ENCODE measurements around the gene CDKL1. TPM values are rescaled to one million over a fixed set of nuclear protein-coding genes. Genes with fewer than 3 reads are reported as not detected.

CDKL1 gene
- polyA plus RNA-seq, 2 of the 4 experiments (the other 2 are of a cell fraction) = 10.2 to 11.0 TPM

DNA sequence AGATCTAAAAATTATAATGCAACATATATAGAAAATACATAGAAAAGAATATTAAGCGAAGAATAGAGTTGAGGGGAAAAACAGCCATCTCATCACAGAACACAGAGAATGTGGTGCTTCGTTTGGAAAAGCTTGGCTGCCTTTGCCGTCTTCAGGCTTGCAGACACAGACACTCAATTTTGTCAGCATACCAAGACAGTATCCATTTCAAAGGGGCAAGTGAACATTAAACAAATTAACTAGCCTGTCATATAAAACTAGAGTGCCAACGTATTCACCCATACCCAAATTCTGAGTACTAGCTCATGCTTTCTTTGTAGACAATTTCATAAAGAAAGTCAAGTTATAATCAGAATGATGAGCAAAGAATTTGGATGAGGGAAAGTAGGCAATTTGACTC is 44.1 kb downstream of the CDKL1 start:
- POLR2A ChIA-PET = no interaction called here
- H3K27ac ChIP-seq = no peak overlapping the region
- ATAC-seq = no peak
- peaks cover 5% of the 10 kb centered on the region for H3K4me1 ChIP-seq
- no peak overlapping the region for H3K4me3 ChIP-seq
- DNase-seq (ENCODE audit: low read depth in 1 of 2, low spot score in 1 of 2) = no peak
- TF ChIP-seq BHLHE40 (IDR thresholded peaks at IDR 0.05; ENCODE audit: low read depth, low read length) (no peak), FOSL2 (IDR thresholded peaks at IDR 0.05) (no peak), FOSL2 (CRISPR knock-in tag; IDR thresholded peaks at IDR 0.05) (no peak), ZFP36 (IDR thresholded peaks at IDR 0.05; ENCODE audit: borderline replicate concordance, partially characterized antibody) (no peak)
- H3K9me3 ChIP-seq = no peaks in the 10 kb centered on the region
- no peak overlapping the region for H3K4me2 ChIP-seq
- CTCF ChIA-PET = interaction anchor here (1.2 kb wide), 1 partner anchor 425 kb away, joined by 3 read pairs; no protein-coding TSS in a partner anchor
- WGBS (ENCODE audit: missing lambda C conversion rate) = 76% methylated on average over 4 of the region's 4 CpGs
- FAIRE-seq = no peak

DNA sequence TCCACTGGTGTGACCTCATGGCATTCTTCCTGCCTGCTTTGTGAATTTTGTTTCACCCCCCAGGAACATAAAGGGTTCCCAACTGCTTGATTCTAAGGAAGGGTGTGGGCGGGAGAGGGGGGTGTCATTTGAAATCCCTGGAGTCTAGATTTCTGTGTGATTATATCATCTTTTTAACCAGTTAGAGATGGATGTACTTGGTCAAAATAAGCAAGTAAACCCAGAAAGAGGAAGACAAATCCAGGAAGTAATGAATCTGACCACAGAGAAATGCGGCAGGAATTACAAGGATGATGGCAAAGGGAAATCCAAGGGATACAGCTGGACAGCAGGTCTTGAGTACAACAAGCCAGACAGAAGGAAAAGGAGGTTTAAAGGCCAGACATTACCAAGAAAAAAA is 45.7 kb downstream of the CDKL1 start:
- TF ChIP-seq CHD4 (IDR thresholded peaks at IDR 0.05; ENCODE audit: borderline replicate concordance) = no peak
- TF ChIP-seq SREBF2 (IDR thresholded peaks at IDR 0.05) = no peak
- no peak for TF ChIP-seq JUN (IDR thresholded peaks at IDR 0.05)
- no peak for TF ChIP-seq FOSB (CRISPR knock-in tag; IDR thresholded peaks at IDR 0.05)
- TF ChIP-seq, protein P1, sequence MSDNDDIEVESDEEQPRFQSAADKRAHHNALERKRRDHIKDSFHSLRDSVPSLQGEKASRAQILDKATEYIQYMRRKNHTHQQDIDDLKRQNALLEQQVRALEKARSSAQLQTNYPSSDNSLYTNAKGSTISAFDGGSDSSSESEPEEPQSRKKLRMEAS (IDR thresholded peaks at IDR 0.05) = no peak
- no peak for TF ChIP-seq TP53 (CRISPR knock-in tag; IDR thresholded peaks at IDR 0.05)
- TF ChIP-seq EHF (CRISPR knock-in tag; IDR thresholded peaks at IDR 0.05) = no peak
- TF ChIP-seq HOXA7 (CRISPR knock-in tag; IDR thresholded peaks at IDR 0.05) = no peak
- TF ChIP-seq NR3C1 (IDR thresholded peaks at IDR 0.05) = no peak
- H3K4me2 ChIP-seq = no peak overlapping the region
- ChIA-PET POLR2A (no interaction called here), CTCF (interaction anchor here (0.7 kb wide), 1 partner anchor 249 kb away, joined by 3 read pairs; no protein-coding TSS in a partner anchor)
- WGBS (ENCODE audit: missing lambda C conversion rate) = 88% methylated on average over 2 of the region's 2 CpGs
- DNase-seq (ENCODE audit: low read depth in 1 of 2, low spot score in 1 of 2) = no peak
- no peak for ATAC-seq
- H3K9me3 ChIP-seq = no peaks in the 10 kb centered on the region
- FAIRE-seq = no peak
- no peak overlapping the region for H3K27ac ChIP-seq
- no peak overlapping the region for H3K4me3 ChIP-seq
- peaks cover 12% of the 10 kb centered on the region for H3K4me1 ChIP-seq

DNA sequence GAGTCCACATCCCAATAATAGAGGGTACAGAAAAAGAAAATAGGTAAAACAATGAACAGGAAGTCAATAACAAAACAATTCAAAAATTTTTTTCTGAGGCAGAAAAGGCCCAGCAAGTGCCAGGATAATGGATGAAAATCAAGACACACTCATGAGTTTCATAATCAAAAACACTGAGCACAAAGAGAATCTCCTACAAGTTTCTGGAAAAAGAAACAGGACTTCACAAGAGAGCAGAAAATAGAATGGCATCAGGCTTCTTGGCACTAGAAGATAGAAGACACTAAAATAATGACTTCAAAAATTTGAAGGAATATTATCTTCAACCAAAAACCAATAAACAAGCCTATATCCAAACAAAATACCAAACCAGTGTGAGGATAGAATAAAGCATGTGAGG is 47.7 kb downstream of the CDKL1 start:
- no peak overlapping the region for H3K4me2 ChIP-seq
- no peaks in the 10 kb centered on the region for H3K9me3 ChIP-seq
- TF ChIP-seq FOSB (CRISPR knock-in tag; IDR thresholded peaks at IDR 0.05) (no peak), JUNB (IDR thresholded peaks at IDR 0.05) (no peak), MYC (IDR thresholded peaks at IDR 0.05; ENCODE audit: borderline replicate concordance, low read length) (no peak), ZFP36 (IDR thresholded peaks at IDR 0.05; ENCODE audit: borderline replicate concordance, partially characterized antibody) (no peak), ZSCAN20 (CRISPR knock-in tag; IDR thresholded peaks at IDR 0.05) (no peak), GATA3 (IDR thresholded peaks at IDR 0.05; ENCODE audit: borderline replicate concordance) (no peak), EHF (CRISPR knock-in tag; IDR thresholded peaks at IDR 0.05) (no peak), KDM1A (IDR thresholded peaks at IDR 0.05; ENCODE audit: low read depth) (no peak), FOXS1 (CRISPR knock-in tag; IDR thresholded peaks at IDR 0.05) (no peak), CBX8 (IDR thresholded peaks at IDR 0.05) (no peak), HOXB5 (CRISPR knock-in tag; IDR thresholded peaks at IDR 0.05) (no peak), HDAC2 (IDR thresholded peaks at IDR 0.05) (no peak), NFE2L2 (conservative IDR thresholded peaks at IDR 0.05; ENCODE audit: low read length) (no peak), MAZ (IDR thresholded peaks at IDR 0.05; ENCODE audit: borderline replicate concordance, low read depth, low read length) (no peak), TP53 (CRISPR knock-in tag; IDR thresholded peaks at IDR 0.05) (no peak)
- TF ChIP-seq, protein P1 (IDR thresholded peaks at IDR 0.05) = no peak
- TF ChIP-seq, protein P2, sequence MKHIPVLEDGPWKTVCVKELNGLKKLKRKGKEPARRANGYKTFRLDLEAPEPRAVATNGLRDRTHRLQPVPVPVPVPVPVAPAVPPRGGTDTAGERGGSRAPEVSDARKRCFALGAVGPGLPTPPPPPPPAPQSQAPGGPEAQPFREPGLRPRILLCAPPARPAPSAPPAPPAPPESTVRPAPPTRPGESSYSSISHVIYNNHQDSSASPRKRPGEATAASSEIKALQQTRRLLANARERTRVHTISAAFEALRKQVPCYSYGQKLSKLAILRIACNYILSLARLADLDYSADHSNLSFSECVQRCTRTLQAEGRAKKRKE (CRISPR knock-in tag; IDR thresholded peaks at IDR 0.05; ENCODE audit: low read depth) = no peak
- TF ChIP-seq, protein P3, sequence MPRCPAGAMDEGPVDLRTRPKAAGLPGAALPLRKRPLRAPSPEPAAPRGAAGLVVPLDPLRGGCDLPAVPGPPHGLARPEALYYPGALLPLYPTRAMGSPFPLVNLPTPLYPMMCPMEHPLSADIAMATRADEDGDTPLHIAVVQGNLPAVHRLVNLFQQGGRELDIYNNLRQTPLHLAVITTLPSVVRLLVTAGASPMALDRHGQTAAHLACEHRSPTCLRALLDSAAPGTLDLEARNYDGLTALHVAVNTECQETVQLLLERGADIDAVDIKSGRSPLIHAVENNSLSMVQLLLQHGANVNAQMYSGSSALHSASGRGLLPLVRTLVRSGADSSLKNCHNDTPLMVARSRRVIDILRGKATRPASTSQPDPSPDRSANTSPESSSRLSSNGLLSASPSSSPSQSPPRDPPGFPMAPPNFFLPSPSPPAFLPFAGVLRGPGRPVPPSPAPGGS (IDR thresholded peaks at IDR 0.05) = no peak
- TF ChIP-seq, protein P4, sequence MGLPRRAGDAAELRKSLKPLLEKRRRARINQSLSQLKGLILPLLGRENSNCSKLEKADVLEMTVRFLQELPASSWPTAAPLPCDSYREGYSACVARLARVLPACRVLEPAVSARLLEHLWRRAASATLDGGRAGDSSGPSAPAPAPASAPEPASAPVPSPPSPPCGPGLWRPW (IDR thresholded peaks at IDR 0.05) = no peak
- ChIA-PET POLR2A (no interaction called here), CTCF (interaction anchor here (1.0 kb wide), 1 partner anchor 10 kb away, joined by 3 read pairs; no protein-coding TSS in a partner anchor)
- FAIRE-seq (no peak), DNase-seq (ENCODE audit: low read depth in 1 of 2, low spot score in 1 of 2) (no peak), ATAC-seq (no peak)
- peaks cover 12% of the 10 kb centered on the region for H3K4me1 ChIP-seq
- no peak overlapping the region for H3K4me3 ChIP-seq
- H3K27ac ChIP-seq = no peak overlapping the region
